GM20000 (cell line): ENCODE results near the gene JHY.

Source experiments
- DNase-seq: peaks from one replicate; pipeline ENCODE4 v3.0.0; 2012; ENCODE audit warnings: low spot score
- CTCF ChIP-seq: IDR thresholded peaks from 2 replicates; pipeline ENCODE4 v1.5.1; 2012; ENCODE audit warnings: mild to moderate bottlenecking, control low read depth; ENCODE audit errors: extremely low read depth, missing control alignments

Gene JHY

GRCh38 chr11:122874991-122875390 lies 7.6 kb upstream of the JHY start:
- TF ChIP-seq CTCF, result no peak
- DNase-seq, result no peak

DNA sequence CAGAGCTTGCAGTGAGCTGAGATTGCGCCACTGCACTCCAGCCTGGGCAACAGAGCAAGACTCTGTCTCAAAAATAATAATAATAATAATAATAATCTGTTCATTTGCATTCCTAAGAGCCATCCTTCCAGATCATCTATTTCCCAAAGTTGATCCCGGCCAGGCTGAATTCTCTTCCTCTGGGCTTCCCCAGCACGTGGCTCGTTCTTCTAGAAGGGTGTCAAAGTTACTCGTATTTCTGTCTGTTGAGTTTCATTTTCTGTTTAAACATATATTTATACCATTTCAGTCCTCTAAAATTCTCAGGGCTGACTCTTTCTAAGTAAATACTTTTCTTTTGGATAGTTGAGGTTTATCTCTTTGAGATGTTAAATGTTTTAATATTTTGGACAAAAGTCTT lies 4.8 kb upstream of the JHY start:
- no peak for DNase-seq
- no peak for TF ChIP-seq CTCF

DNA sequence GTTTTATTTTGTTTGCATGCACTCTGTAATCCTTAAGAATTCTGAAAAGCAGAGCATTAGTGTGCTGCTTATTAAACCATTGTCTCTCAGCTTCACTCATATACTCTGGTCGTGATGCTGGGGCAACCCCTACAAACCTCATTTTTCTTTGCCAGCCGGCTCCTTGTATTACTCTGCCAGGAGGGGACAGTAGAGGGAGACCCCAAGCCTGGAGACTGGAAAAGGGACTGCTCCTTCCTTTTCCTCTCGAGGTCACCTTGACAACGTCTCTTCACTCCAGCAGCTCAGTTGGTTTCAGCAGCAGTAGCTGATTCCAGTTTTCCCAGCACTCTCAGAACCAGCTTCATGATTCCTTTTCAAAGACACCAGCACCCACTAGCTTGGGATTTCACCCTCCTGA lies 2.8 kb upstream of the JHY start:
- TF ChIP-seq CTCF, result no peak
- DNase-seq, result no peak

- peak; percentile 51 for DNase-seq
- TF ChIP-seq CTCF, result no peak
Observed at GRCh38 chr11:122882857-122883645, 492 bp downstream of the JHY start.

DNA sequence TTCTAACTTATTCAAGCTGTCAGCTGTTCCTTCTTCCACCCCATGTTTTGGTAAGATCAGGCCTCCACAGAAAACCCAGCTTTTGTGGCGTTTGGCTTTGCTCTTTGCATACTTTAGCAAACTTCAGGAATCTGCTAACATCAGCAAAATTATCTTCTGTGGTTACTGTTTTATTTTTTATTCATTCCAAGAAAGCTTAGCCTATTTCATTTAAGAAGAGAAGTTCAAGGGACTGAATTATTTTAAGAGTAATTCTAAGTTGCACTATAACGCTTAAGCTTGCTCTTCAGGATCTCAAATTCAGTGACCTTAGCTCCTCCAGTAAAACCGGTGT lies 1.1 kb downstream of the JHY start:
- TF ChIP-seq CTCF, result no peak
- DNase-seq, result no peak

DNA sequence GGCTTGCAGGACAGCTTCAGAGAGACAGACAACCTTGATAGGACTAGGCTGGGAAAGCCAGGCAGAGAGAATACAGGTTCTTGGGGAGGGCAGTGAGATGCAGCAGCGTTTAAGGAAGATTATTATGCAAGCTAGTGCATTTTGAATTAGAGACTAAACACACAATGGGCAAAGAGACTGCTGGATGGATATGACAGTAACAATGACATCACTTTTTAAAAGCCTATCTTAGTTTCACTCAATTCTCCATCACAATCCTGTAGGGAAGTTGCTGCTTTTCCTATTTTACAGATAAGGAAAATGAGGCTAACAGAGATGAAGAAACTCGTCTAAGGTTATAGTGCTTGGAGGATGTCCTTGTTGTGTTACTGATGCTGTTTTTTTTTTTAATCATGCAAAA lies 5.6 kb downstream of the JHY start:
- no peak for DNase-seq
- TF ChIP-seq CTCF, result no peak

GRCh38 chr11:122893131-122893530 lies 10.6 kb downstream of the JHY start:
- no peak for TF ChIP-seq CTCF
- DNase-seq, result no peak
